Astrocyte of the hippocampus (primary cell): ENCODE data around the gene MYH6.
A peak's percentile ranks its signal among the peaks of the same experiment; 100 is the strongest.

Experiments
- DNase-seq: peaks from one replicate; pipeline ENCODE4 v3.0.0; 2011; ENCODE audit warnings: low read depth, low spot score

MYH6 gene

GRCh38 chr14:23407516-23408306, at the start of gene MYH6:
MYH6 (minus strand) TSS chr14:23408273; CDS start chr14:23407223, 1,050 bp downstream.
- no peak for DNase-seq

DNA sequence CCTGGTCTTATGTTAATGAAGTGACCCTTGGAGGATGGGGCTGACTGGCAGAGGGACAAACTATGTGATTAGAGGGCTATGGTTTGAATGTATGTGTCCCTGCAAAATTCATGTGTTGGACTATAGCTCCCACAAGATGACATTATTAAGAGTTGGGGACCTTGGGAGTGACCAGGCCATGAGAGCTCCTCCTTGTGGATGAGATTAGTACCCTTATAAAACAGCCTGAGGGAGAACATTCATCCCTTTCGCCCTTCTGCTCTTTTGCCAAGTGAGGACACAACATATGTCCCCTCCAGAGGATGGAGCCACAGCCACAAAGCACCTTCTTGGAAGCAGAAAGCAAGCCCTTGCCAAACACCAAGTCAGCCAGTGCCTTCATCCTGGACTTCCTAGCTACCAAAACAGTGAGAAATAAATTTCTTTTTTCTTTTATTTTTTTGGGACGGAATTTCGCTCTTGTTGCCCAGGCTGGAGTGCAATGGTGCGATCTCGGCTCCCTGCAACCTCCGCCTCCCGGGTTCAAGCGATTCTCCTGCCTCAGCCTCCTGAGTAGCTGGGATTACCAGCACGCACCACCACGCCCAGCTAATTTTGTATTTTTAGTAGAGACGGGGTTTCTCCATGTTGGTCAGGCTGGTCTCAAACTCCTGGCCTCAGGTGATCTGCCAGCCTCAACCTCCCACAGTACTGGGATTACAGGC, 49.0 kb upstream of the MYH6 start:
- DNase-seq, result peak; percentile 15

GRCh38 chr14:23454445-23454856, 46.4 kb upstream of the MYH6 start:
- DNase-seq, result no peak

DNA sequence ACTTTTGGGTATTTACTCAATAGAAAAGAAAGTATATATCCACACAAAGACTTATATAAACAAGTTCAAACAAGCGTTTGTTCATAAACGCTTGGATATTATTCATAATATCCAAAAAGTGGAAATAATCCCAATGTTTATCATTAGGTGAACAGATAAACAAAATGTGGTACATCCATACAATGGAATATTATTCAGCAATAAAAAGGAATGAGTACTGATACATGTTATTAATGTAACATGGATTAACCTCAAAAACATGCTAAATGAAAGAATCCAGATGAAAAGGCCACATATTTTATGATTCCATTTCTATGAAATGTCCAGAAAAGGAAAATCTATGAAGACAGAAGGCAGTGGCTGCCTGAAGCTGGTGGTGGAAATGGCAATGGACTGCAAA, 44.2 kb upstream of the MYH6 start:
- DNase-seq, result no peak

DNA sequence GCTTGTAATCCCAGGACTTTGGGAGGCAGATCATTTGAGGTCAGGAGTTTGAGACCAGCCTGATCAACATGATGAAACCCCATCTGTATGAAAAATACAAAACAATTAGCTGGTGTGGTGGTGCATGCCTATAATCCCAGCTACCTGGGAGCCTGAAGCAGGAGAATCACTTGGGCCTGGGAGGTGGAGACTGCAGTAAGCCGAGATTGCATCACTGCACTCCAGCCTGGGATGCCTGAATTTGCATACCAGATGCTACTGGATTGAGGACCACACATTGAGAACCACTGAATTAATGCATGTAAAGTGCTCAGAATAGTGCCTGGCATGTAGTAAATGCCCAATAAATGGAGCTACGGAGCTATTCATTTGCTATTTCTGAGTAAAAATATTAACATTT, 42.3 kb upstream of the MYH6 start:
- DNase-seq, result no peak

DNA sequence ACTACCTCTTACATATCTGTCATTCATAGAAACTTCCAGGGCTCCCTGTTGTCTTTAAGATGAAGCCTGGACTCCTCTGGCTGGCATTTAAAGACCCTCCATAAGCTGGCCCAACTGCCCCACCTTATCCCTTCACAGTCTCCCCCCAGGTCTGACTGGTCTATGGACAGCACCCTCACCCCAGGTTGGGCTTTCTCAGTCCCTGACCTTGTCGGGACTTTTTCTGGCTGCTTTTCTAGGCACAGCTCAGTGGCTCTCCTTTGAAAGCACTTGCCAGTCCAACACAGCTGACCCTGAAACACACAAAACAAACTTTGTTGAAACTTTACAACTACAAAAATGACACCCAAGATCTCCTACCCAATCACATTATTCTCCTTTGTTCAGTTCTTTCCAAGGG, 41.2 kb upstream of the MYH6 start:
- no peak for DNase-seq

GRCh38 chr14:23447361-23448350, 39.6 kb upstream of the MYH6 start:
- no peak for DNase-seq

- DNase-seq, result no peak
Measured at GRCh38 chr14:23446291-23446851, 38.3 kb upstream of the MYH6 start.

DNA sequence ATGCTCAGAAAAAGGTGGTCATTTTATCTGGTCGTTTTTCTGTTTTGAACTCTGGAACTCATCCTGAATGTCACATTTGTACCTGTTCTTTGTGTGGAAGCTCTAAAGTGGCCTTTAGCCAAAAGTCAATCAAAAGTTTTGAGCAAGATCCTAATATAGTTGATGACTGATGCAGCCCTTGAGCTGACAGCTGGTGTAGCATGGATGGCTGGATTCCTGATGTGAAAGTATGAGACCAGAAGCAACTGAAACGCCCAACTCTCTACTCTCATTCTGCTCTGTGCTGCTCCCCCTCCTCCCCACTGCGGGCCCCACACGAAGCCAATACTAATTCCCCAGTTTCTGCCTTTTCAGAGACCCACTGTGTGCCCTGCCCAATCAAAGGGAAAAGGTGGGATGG, 37.7 kb upstream of the MYH6 start:
- no peak for DNase-seq

- no peak for DNase-seq
Measured at GRCh38 chr14:23444314-23444713, 36.2 kb upstream of the MYH6 start.

DNA sequence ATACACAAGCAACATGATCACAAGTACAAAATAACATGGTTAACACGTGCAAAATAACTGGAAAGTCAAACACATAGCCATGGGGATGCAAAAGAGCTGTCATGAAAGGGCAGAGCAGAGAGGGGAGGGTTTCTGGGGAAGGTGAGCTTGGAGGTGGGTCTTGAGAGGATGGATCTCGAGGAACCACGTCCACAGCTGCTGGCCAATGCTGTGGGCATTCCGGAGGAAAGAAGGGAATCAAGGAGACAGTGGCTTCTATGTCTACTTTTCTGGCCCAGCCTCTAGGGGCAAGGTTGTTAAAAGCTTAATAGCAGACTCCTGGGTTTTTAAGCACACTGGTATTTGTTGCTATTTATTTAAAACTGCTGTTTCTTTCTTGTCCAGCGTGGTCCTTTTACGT, 35.8 kb upstream of the MYH6 start:
- no peak for DNase-seq

- DNase-seq, result no peak
Measured at GRCh38 chr14:23443411-23443812, 35.3 kb upstream of the MYH6 start.

- no peak for DNase-seq
Measured at GRCh38 chr14:23442721-23443356, 34.8 kb upstream of the MYH6 start.

- no peak for DNase-seq
Measured at GRCh38 chr14:23441076-23441475, 33.0 kb upstream of the MYH6 start.

DNA sequence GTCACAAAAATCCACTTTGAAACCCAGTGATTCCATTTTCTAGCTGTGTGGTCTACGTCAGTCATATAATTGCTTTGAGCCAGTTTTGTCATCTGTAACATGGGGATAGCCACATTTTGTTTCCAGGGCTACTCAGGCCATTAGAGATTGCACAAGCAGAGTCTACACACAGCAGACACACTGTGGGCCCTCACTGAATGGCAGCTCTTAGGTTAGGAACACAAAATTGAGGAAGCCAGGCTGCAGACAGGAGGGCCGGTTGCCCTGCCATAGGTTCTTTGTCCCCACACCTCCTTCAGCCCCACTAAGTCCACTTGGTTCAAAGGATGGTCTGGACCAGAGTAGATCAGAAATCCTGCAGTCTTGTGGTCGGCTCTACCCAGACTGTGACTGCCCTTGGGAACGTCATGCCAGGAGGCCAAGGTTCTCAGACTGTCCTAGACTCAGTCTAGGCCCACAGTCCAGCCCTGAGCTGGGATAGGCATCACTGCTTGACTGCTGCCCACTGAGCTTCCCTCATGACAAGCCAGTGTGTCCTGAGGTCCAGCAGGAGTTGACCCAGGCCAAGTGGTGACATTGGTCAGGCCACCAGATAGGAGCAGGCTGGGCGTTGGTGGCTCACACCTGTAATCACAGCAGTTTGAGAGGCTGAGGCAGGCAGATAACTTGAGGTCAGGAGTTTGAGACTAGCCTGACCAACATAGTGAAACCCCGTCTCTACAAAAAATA, 31.2 kb upstream of the MYH6 start:
- no peak for DNase-seq

DNA sequence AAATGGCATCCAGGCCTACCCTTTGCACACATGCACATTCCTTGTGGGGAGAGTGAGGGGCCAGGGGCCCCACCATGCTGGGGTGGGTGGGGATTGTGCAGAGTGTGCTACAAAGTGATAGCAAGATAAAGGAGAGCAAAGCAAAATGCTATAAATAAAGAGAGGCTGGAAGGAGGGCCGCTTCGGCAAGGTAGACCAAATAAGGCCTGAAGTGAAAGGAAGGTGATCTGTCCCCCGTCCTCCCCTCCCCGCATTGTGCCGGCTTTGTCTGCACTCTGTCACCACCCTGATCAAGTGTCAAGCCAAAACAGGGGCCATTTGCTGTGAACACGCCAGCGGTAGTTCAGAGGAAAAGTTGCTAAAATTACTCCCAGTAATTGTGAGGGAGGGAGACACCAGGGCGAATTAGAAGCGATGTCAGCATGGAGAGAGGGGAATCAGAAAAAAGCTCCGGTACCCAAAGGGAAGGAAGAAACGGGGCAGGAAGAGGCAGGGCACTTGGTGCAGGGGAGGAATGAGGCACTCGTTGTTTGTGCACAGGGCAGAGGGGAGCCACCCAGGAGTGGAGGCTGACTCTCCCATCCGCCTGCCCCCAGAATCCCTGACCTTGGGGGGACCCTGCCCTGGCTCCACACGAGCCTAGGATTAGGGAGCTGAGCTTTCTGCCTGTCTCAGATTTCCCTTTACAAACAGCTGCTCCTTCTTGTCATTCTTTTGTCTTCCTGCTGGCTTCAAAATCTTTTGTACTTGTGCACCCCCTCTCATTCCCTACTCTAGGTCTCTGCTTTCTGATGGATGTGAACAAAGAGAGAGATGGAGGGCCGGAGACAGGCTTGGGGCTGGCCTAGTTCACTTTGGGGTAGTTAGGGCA, 30.3 kb upstream of the MYH6 start:
- DNase-seq, result no peak

GRCh38 chr14:23437133-23438100, 29.3 kb upstream of the MYH6 start:
- no peak for DNase-seq
